Thyroid gland (tissue), 4 donors: Measurements from ENCODE around the gene LSAMP.

Source experiments
- CTCF ChIP-seq, 6 experiments: fragments of 200-600 bp in 3 of 6; fragments of 450-650 bp in 3 of 6; sonication (generic) in 3 of 6; IDR thresholded peaks; one replicate each; pipeline ENCODE4 v1.5.1; 2016 to 2019; ENCODE audit warnings: antibody characterized with exemption in 6 of 6, mild to moderate bottlenecking in 2 of 6, inconsistent platforms in 1 of 6, moderate library complexity in 1 of 6
- POLR2A ChIP-seq, 2 donors: fragments of 450-650 bp; IDR thresholded peaks; one replicate each; pipeline ENCODE4 v1.6.1; 2017; ENCODE audit warnings: antibody characterized with exemption in 2 of 2, mild to moderate bottlenecking in 2 of 2, moderate library complexity in 1 of 2

- no peak for TF ChIP-seq CTCF (IDR thresholded peaks at IDR 0.05)
- TF ChIP-seq POLR2A (IDR thresholded peaks at IDR 0.05) = no peak
Measured at GRCh38 chr3:115974940-115975339, 470.3 kb downstream of the LSAMP start.
